22Rv1 (cell line): ENCODE results near the gene GTF3C5.

ENCODE experiments used
- CTCF ChIP-seq: fragments of 450-650 bp; IDR thresholded peaks from 2 replicates; pipeline ENCODE4 v1.5.1; 2017; ENCODE audit warnings: mild to moderate bottlenecking
- ZFX ChIP-seq: fragments of 450-650 bp; IDR thresholded peaks from 2 replicates; pipeline ENCODE4 v1.6.1; 2017; ENCODE audit warnings: antibody characterized with exemption, borderline replicate concordance

GRCh38 chr9:133037775-133038515, 7.1 kb downstream of the GTF3C5 start:
- TF ChIP-seq CTCF: no peak
- TF ChIP-seq ZFX: no peak
